Measurements from ENCODE around the gene ENOX1.

The ENOX1 gene

DNA sequence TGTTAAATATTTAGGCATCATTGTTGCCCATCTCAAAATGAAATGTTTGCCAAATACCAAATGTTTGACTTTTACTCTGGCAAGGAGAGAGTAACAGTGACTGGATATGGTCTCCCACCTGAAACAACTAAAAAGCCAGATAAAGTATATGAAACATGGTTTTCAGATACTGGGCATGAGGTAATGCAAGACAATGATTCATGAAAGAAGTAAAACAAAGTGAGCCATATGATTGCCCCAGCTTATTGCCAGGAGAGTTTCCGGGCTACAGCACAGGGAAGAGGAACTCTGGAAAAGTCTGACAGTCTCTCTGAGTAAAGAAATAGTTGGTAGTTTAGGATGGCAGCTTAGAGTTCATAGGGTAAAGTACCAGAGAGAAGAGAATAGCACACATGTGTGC is 408.8 kb downstream of the ENOX1 start:
- no peak overlapping the region for H3K9ac ChIP-seq (ENCODE audit: insufficient read length)
- H3K4me3 ChIP-seq: no peak overlapping the region
- DNase-seq (ENCODE audit: low read depth, low spot score): no peak

DNA sequence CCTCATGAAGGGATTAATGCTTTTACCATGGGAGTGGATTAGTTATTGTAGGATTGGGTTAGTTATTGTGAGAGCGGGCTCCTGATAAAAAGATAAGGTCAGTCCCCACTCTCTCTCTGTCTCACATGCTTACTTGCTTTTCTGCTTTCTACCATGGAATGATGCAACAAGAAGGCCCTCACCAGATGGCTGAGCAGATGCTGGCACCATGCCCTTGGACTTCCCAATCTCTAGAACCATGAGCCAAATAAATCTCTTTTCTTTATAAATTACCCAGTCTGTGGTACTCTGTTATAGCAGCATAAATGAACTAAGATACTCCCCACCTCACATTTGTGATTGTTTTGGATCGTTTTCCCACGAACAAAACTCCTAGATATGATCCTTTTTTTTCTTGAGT is 409.6 kb downstream of the ENOX1 start:
- DNase-seq (ENCODE audit: low read depth, low spot score): no peak
- Histone ChIP-seq H3K27ac (no peak overlapping the region), H3K36me3 (ENCODE audit: insufficient read depth, low read length) (no peaks in the 10 kb centered on the region), H3K9ac (ENCODE audit: insufficient read length) (no peak overlapping the region), H3K9me3 (ENCODE audit: low read depth, low read length) (no peaks in the 10 kb centered on the region), H3K4me3 (no peak overlapping the region)
- TF ChIP-seq EZH2 (IDR thresholded peaks at IDR 0.05) (no peak), FOXP2 (optimal IDR thresholded peaks at IDR 0.05; ENCODE audit: control extremely low read depth, extremely low read length, insufficient read depth) (no peak)

More for the DNA sequence above, 408.8 kb downstream of the ENOX1 start:
- TF ChIP-seq FOXP2 (optimal IDR thresholded peaks at IDR 0.05; ENCODE audit: control extremely low read depth, extremely low read length, insufficient read depth): no peak
- Histone ChIP-seq H3K36me3 (ENCODE audit: insufficient read depth, low read length) (no peaks in the 10 kb centered on the region), H3K9me3 (ENCODE audit: low read depth, low read length) (no peaks in the 10 kb centered on the region), H3K27ac (no peak overlapping the region)

DNA sequence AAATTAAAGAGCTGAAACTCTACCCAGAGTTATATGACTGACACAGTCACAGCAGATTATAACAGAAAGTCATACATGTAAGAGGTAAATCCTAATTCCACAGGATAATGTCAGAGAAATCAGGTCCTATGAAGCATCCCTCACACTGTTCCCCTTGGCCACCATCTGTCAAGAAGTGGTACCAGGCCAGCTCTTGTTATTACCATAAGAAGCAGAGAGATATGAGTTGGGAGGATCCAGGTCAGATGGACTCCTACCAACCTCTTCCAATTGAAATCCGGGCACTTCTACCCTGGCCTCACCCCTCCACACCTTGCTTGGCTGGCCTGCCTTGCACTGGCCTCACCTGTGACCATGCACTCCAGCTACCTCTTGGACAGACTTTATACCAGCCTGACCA is 410.2 kb downstream of the ENOX1 start:
- H3K9me3 ChIP-seq (ENCODE audit: low read depth, low read length): no peaks in the 10 kb centered on the region
- no peak overlapping the region for H3K27ac ChIP-seq
- no peak overlapping the region for H3K9ac ChIP-seq (ENCODE audit: insufficient read length)

DNA sequence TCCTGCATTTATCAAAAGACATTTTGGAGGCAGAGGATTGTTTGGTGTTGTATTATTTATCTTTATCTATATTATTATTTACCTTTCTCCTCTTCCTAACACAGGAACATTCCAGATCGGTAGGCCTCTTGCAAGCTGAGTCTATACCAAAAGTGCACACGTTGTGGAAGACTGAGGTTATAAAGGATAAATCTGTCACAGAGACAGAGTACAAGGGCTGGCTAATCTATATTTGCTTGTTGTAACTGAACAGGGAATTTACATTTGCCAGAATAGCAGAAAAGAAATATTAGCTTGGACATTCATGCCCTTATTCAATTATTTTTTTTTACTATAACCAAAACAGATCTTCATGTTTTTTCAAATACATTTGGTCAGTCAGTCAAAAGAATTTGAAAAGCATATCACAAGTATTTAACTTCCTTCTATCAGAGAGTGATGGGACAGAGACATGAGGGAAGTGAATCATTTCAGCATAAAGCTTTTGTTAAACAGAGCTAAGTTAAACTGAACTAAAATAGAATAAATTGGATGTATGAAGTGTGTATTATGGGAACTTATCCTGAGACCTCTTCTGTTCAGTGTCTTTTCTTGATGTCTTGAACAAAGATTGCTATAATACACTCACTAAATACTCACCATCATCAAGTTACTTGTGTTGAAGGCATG is 410.8 kb downstream of the ENOX1 start:
- no peaks in the 10 kb centered on the region for H3K9me3 ChIP-seq (ENCODE audit: low read depth, low read length)
- no peaks in the 10 kb centered on the region for H3K36me3 ChIP-seq (ENCODE audit: insufficient read depth, low read length)
- H3K27ac ChIP-seq: no peak overlapping the region
- H3K4me3 ChIP-seq: no peak overlapping the region
- TF ChIP-seq FOXP2 (optimal IDR thresholded peaks at IDR 0.05; ENCODE audit: control extremely low read depth, extremely low read length, insufficient read depth): no peak
- TF ChIP-seq EZH2 (IDR thresholded peaks at IDR 0.05): no peak
- no peak for TF ChIP-seq POLR2AphosphoS5 (IDR thresholded peaks at IDR 0.05; ENCODE audit: borderline replicate concordance, low read depth, low read length)
- DNase-seq (ENCODE audit: low read depth, low spot score): no peak
- H3K9ac ChIP-seq (ENCODE audit: insufficient read length): no peak overlapping the region

More for the DNA sequence above, 410.2 kb downstream of the ENOX1 start:
- H3K4me3 ChIP-seq: no peak overlapping the region
- no peak for DNase-seq (ENCODE audit: low read depth, low spot score)
- TF ChIP-seq POLR2AphosphoS5 (IDR thresholded peaks at IDR 0.05; ENCODE audit: borderline replicate concordance, low read depth, low read length): no peak
- no peak for TF ChIP-seq EZH2 (IDR thresholded peaks at IDR 0.05)
- TF ChIP-seq FOXP2 (optimal IDR thresholded peaks at IDR 0.05; ENCODE audit: control extremely low read depth, extremely low read length, insufficient read depth): no peak
- H3K36me3 ChIP-seq (ENCODE audit: insufficient read depth, low read length): no peaks in the 10 kb centered on the region

DNA sequence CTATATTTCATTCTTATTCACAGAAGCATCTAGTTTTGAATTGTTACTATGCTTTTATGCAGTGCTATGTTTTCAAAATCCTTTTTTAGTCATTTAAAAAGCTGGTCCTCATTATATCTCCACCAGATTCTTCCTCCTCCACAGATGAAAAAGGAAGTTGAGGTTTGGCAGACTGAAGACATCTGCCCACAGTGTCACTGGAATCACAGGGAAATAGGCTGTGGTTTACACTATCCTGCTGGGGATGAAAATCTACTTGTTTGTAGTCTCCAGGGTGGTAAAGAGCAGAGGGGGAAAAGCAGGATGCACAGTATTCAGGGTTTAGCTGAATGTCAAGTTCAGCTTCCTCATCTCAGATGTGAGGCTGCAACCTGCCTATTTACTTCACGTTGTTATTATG is 412.2 kb downstream of the ENOX1 start:
- Histone ChIP-seq H3K36me3 (ENCODE audit: insufficient read depth, low read length) (no peaks in the 10 kb centered on the region), H3K9ac (ENCODE audit: insufficient read length) (no peak overlapping the region), H3K4me3 (no peak overlapping the region), H3K9me3 (ENCODE audit: low read depth, low read length) (no peaks in the 10 kb centered on the region), H3K27ac (no peak overlapping the region)
- no peak for TF ChIP-seq EZH2 (IDR thresholded peaks at IDR 0.05)
- no peak for TF ChIP-seq POLR2AphosphoS5 (IDR thresholded peaks at IDR 0.05; ENCODE audit: borderline replicate concordance, low read depth, low read length)
- TF ChIP-seq FOXP2 (optimal IDR thresholded peaks at IDR 0.05; ENCODE audit: control extremely low read depth, extremely low read length, insufficient read depth): no peak
- DNase-seq (ENCODE audit: low read depth, low spot score): peak; percentile 24

DNA sequence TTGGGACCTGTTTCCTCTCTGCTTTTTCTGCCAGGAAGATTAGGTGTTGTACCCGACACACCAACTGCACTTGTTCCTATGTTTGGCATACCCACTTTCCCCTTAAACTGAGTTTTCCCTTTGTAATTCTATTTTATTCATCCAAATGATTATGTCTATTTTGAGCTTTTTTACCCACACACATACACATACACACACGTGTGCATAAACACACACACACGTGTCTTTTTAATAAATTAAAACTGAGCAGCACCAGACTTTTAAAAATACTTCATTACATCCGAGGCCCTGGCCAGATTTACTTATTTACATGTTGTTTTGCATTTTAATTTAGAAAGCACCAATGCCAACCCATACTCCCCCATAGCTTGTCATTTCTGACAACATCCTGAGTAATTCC is 413.4 kb downstream of the ENOX1 start:
- no peak for DNase-seq (ENCODE audit: low read depth, low spot score)
- Histone ChIP-seq H3K9me3 (ENCODE audit: low read depth, low read length) (no peaks in the 10 kb centered on the region), H3K9ac (ENCODE audit: insufficient read length) (no peak overlapping the region), H3K4me3 (no peak overlapping the region), H3K27ac (no peak overlapping the region), H3K36me3 (ENCODE audit: insufficient read depth, low read length) (no peaks in the 10 kb centered on the region)
- no peak for TF ChIP-seq EZH2 (IDR thresholded peaks at IDR 0.05)

DNA sequence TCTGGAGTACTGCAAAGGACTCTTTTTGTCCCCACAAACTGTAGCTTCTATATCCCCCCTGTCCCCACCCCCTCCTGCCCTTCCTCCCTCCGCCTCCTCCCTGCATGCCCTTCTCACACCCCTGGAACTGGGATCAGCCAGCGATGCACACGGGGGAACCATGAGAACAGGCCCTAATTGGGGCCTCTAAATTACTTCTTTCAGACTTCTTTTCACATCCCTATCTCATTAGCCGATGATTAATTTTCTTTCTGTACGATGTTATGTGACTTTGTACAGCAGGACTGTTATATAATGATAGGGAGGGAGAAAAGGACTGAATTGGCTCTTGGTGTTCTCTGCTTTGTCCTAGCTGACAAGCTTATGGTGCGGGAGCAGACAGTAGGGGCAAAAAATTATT is 415.9 kb downstream of the ENOX1 start:
- DNase-seq (ENCODE audit: low read depth, low spot score): no peak
- H3K9ac ChIP-seq (ENCODE audit: insufficient read length): no peak overlapping the region
- H3K36me3 ChIP-seq (ENCODE audit: insufficient read depth, low read length): no peaks in the 10 kb centered on the region
- H3K9me3 ChIP-seq (ENCODE audit: low read depth, low read length): no peaks in the 10 kb centered on the region
- no peak overlapping the region for H3K27ac ChIP-seq
- TF ChIP-seq POLR2AphosphoS5 (IDR thresholded peaks at IDR 0.05; ENCODE audit: borderline replicate concordance, low read depth, low read length) (no peak), FOXP2 (optimal IDR thresholded peaks at IDR 0.05; ENCODE audit: control extremely low read depth, extremely low read length, insufficient read depth) (no peak), EZH2 (IDR thresholded peaks at IDR 0.05) (no peak)
- H3K4me3 ChIP-seq: no peak overlapping the region

DNA sequence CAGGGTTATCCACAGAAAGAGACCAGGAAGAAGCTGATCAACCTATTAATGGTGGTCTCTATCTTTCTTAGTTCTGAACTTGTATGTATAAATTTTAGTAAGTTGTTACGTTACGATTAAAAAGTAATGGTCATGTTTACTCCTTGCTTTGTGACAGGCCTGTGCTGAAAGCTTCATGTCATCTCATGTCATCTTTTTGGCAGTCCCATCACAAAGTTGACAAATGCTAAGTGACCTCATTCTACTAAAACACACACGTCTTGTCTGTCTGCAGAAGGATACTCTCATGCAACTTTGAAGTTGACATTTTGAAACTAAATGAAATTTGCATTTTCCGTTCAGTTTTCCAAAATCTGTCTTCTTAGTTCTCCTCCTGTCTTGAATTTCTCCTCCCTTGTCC is 417.5 kb downstream of the ENOX1 start:
- H3K27ac ChIP-seq: no peak overlapping the region
- TF ChIP-seq POLR2AphosphoS5 (IDR thresholded peaks at IDR 0.05; ENCODE audit: borderline replicate concordance, low read depth, low read length): no peak
- no peak for TF ChIP-seq FOXP2 (optimal IDR thresholded peaks at IDR 0.05; ENCODE audit: control extremely low read depth, extremely low read length, insufficient read depth)
- TF ChIP-seq EZH2 (IDR thresholded peaks at IDR 0.05): no peak
- H3K9ac ChIP-seq (ENCODE audit: insufficient read length): no peak overlapping the region
- no peak overlapping the region for H3K4me3 ChIP-seq
- no peak for DNase-seq (ENCODE audit: low read depth, low spot score)
- H3K36me3 ChIP-seq (ENCODE audit: insufficient read depth, low read length): no peaks in the 10 kb centered on the region
- H3K9me3 ChIP-seq (ENCODE audit: low read depth, low read length): no peaks in the 10 kb centered on the region

DNA sequence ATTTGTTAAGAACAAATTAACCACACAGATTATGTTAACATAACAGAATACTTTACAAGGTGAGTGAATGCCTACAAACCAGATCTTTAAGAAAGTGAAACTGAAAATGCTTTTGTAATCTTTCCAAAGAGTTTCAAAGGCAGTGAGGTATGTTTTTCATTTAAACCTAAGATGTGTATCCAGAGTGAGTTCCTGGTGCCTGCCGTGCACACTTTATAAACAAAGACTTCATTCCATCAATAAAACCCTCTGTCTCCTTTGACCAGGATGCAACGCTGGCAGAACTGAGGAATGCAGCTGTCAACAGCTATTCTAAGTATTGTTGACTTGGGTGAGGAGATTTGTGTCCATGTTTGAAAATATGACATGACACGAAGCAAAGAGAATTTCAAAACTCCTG is 418.8 kb downstream of the ENOX1 start:
- no peak overlapping the region for H3K27ac ChIP-seq
- H3K36me3 ChIP-seq (ENCODE audit: insufficient read depth, low read length): no peaks in the 10 kb centered on the region
- no peak for TF ChIP-seq FOXP2 (optimal IDR thresholded peaks at IDR 0.05; ENCODE audit: control extremely low read depth, extremely low read length, insufficient read depth)
- TF ChIP-seq POLR2AphosphoS5 (IDR thresholded peaks at IDR 0.05; ENCODE audit: borderline replicate concordance, low read depth, low read length): no peak
- no peak for TF ChIP-seq EZH2 (IDR thresholded peaks at IDR 0.05)
- no peak for DNase-seq (ENCODE audit: low read depth, low spot score)
- H3K4me3 ChIP-seq: no peak overlapping the region
- no peak overlapping the region for H3K9ac ChIP-seq (ENCODE audit: insufficient read length)
- H3K9me3 ChIP-seq (ENCODE audit: low read depth, low read length): no peaks in the 10 kb centered on the region

Measured in SK-N-MC (cell line).